Skeletal muscle satellite cell (primary cell): Measurements from ENCODE around the gene CNTN4.

Experiments
- H3K27me3 ChIP-seq: 2 replicates; pipeline ENCODE4 v1.7.0; 2013; ENCODE audit warnings: low read length; ENCODE audit not compliant: control insufficient read depth, insufficient read depth
- H3K36me3 ChIP-seq: 2 replicates; pipeline ENCODE4 v1.7.0; 2013; ENCODE audit warnings: mild to moderate bottlenecking, control low read depth, low read length; ENCODE audit not compliant: insufficient read depth
- H3K4me1 ChIP-seq: 2 replicates; pipeline ENCODE4 v1.7.0; 2013; ENCODE audit warnings: low read length; ENCODE audit not compliant: control insufficient read depth, insufficient read depth
- H3K4me2 ChIP-seq: 2 replicates; pipeline ENCODE4 v1.7.0; 2013; ENCODE audit warnings: mild to moderate bottlenecking, low read length
- H3K4me3 ChIP-seq: 2 replicates; pipeline ENCODE4 v1.7.0; 2013; ENCODE audit warnings: low read length
- H3K9ac ChIP-seq: 2 replicates; pipeline ENCODE4 v1.7.0; 2013; ENCODE audit warnings: mild to moderate bottlenecking, low read depth, low read length, moderate library complexity
- H3K9me3 ChIP-seq: replicated peaks from 2 replicates; pipeline ENCODE4 v1.7.0; 2013; ENCODE audit warnings: mild to moderate bottlenecking, control low read depth, low read length

Gene CNTN4

GRCh38 chr3:2823031-2823430, 724.4 kb downstream of the CNTN4 start:
- Histone ChIP-seq H3K9me3 (no peaks in the 10 kb centered on the region), H3K4me3 (no peak overlapping the region), H3K27me3 (no peaks in the 10 kb centered on the region), H3K4me2 (no peak overlapping the region), H3K36me3 (no peaks in the 10 kb centered on the region), H3K9ac (no peak overlapping the region), H3K4me1 (no peaks in the 10 kb centered on the region)

- no peaks in the 10 kb centered on the region for H3K4me1 ChIP-seq
- no peak overlapping the region for H3K4me2 ChIP-seq
- no peak overlapping the region for H3K9ac ChIP-seq
- no peaks in the 10 kb centered on the region for H3K36me3 ChIP-seq
- no peaks in the 10 kb centered on the region for H3K27me3 ChIP-seq
- H3K4me3 ChIP-seq, result no peak overlapping the region
- no peaks in the 10 kb centered on the region for H3K9me3 ChIP-seq
Measured at GRCh38 chr3:2823437-2824211, 725.0 kb downstream of the CNTN4 start.

- Histone ChIP-seq H3K9ac (no peak overlapping the region), H3K36me3 (no peaks in the 10 kb centered on the region), H3K4me1 (no peaks in the 10 kb centered on the region)
Measured at GRCh38 chr3:2826036-2826435, 727.4 kb downstream of the CNTN4 start.

GRCh38 chr3:2826453-2826852, 727.8 kb downstream of the CNTN4 start:
- H3K9ac ChIP-seq, result no peak overlapping the region
- H3K36me3 ChIP-seq, result no peaks in the 10 kb centered on the region

More at GRCh38 chr3:2826036-2826435, 727.4 kb downstream of the CNTN4 start:
- H3K27me3 ChIP-seq, result no peaks in the 10 kb centered on the region
- H3K4me3 ChIP-seq, result no peak overlapping the region
- no peak overlapping the region for H3K4me2 ChIP-seq
- H3K9me3 ChIP-seq, result no peaks in the 10 kb centered on the region

DNA sequence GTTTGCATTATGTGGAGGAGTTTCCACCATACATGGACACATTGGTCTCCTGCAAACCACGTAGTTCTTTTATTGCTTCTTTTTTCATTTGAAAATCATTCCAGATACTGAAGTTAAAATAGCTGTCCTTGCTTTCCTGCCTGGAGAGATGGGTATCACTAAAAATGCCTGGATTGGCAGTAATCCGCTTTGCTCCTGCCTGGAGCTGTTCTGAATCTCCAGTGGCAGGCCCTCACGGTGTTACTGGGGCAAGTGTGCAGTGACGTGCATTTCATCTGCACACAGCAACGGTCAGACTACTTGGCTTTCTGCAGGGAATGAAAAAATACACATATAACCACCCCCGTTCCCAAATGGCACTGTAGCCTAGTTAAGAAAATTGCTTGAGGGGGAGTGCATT, 738.6 kb downstream of the CNTN4 start:
- H3K27me3 ChIP-seq, result no peaks in the 10 kb centered on the region
- no peaks in the 10 kb centered on the region for H3K36me3 ChIP-seq
- H3K9me3 ChIP-seq, result no peaks in the 10 kb centered on the region
- H3K9ac ChIP-seq, result no peak overlapping the region
- H3K4me2 ChIP-seq, result no peak overlapping the region
- H3K4me3 ChIP-seq, result no peak overlapping the region
- H3K4me1 ChIP-seq, result no peaks in the 10 kb centered on the region

More at GRCh38 chr3:2826453-2826852, 727.8 kb downstream of the CNTN4 start:
- H3K4me2 ChIP-seq, result no peak overlapping the region
- no peaks in the 10 kb centered on the region for H3K4me1 ChIP-seq
- no peak overlapping the region for H3K4me3 ChIP-seq
- no peaks in the 10 kb centered on the region for H3K27me3 ChIP-seq
- H3K9me3 ChIP-seq, result no peaks in the 10 kb centered on the region

DNA sequence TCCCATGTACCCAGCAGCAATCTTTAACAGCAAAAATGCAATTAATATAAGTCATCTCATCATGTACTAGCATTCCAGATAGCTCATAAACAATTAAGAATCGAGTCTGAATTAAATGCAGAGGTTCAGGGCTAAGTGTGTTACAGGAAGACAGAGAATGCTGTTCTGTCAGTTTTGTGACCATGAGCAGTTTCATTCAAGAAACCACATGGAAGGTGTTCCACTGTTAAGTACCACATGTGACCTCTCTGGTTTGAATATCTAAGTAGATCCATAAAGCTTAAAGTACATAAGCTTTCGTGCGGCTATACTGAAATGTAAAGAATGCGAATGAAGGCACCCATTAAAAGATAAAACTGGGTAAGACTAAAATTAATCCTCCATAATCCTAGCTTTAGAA, 739.2 kb downstream of the CNTN4 start:
- no peak overlapping the region for H3K9ac ChIP-seq
- H3K4me1 ChIP-seq, result no peaks in the 10 kb centered on the region
- H3K27me3 ChIP-seq, result no peaks in the 10 kb centered on the region
- H3K4me3 ChIP-seq, result no peak overlapping the region
- H3K4me2 ChIP-seq, result no peak overlapping the region
- H3K9me3 ChIP-seq, result no peaks in the 10 kb centered on the region
- no peaks in the 10 kb centered on the region for H3K36me3 ChIP-seq

DNA sequence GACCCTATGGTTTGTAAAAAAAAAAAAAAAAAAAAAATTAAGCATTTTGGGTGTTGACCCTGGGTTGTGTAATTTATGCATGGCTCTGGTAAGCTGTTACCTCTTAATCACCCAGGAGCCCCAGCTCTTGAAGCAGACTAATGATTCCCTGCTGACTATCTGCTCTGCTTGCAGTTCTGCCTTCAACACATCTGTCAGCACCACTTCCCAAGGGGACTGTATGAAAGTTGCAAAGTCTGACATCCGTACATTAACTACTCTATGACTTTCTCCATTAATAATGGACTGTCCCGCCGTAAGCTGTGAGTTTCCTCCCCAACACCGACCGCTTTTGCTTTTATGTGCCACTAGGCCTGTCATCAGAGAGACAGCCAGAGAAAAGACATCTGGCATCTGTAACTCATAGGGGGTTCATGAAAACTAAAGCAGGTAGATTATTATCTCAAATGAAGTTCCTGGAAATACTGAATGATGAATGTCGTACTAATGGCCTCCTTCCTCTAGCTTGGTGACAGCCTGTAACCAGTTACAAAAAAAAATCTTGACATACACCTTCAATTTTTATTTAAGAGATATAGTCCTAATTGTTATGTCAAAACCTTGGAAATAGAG, 740.0 kb downstream of the CNTN4 start:
- Histone ChIP-seq H3K4me2 (no peak overlapping the region), H3K9ac (no peak overlapping the region), H3K36me3 (no peaks in the 10 kb centered on the region), H3K9me3 (no peaks in the 10 kb centered on the region), H3K4me3 (no peak overlapping the region), H3K27me3 (no peaks in the 10 kb centered on the region), H3K4me1 (no peaks in the 10 kb centered on the region)

DNA sequence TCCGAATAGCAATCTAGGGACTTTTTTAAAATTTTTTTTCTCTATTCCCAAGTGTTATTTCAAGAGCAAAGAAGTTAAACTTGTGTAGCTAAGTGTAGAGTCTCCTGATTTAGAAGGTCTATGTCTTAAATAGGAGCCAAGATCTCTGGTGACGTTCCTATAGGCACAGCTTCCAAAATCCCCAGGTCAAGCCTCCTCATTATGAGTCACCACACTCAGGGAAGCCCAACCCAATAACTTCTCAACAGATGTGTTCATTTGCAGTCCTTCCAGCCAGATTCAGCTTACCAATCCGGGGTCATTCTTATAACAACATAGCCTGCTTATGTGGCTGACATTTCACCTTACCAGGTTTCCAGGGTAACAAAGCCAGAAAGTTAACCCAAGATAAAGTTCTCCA, 741.2 kb downstream of the CNTN4 start:
- Histone ChIP-seq H3K4me3 (no peak overlapping the region), H3K4me2 (no peak overlapping the region), H3K36me3 (no peaks in the 10 kb centered on the region), H3K9me3 (no peaks in the 10 kb centered on the region), H3K4me1 (no peaks in the 10 kb centered on the region), H3K27me3 (no peaks in the 10 kb centered on the region), H3K9ac (no peak overlapping the region)

DNA sequence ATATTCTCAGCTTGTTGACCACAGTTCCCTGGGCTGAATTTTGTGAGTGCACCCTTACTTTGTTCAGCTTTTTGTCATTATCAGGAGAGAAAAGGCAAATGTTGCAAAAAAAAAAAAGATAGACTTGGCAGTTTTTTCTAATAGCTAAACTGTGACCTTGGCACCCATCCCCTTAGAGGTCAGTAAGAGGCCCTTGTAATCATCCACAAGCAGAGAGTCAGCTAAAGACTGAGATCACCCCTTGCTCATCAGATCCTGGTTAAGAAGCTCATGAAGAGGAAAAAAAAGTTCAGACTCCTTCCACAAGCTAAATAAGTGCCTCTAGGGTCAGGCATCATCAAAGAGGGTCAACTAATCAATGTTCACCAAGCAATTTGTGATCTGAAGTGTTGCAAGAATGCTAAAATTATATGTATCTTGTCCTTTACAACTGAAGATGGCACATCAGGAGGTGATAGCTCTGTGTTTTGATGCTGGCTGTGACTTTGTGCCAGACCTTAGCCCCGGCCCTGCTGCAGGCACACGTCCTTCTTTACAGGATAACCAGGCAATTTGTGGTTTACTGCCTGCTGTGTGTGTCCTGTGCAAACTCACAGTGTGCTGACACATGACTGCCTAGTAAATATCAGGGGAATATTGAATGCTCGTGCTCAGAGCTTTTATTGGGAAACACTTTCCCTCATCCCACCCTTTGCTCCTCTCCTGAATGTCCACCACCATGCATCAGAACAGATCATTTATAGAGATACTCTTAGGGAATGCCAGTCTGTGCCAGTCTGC, 748.6 kb downstream of the CNTN4 start:
- Histone ChIP-seq H3K4me3 (no peak overlapping the region), H3K27me3 (no peaks in the 10 kb centered on the region), H3K4me1 (no peaks in the 10 kb centered on the region), H3K4me2 (no peak overlapping the region), H3K36me3 (no peaks in the 10 kb centered on the region), H3K9me3 (peaks cover 8% of the 10 kb centered on the region), H3K9ac (no peak overlapping the region)

GRCh38 chr3:2849092-2849491, 750.4 kb downstream of the CNTN4 start:
- H3K9ac ChIP-seq, result no peak overlapping the region
- no peaks in the 10 kb centered on the region for H3K27me3 ChIP-seq
- H3K4me2 ChIP-seq, result no peak overlapping the region
- H3K36me3 ChIP-seq, result no peaks in the 10 kb centered on the region
- no peak overlapping the region for H3K4me3 ChIP-seq
- peaks cover 12% of the 10 kb centered on the region for H3K9me3 ChIP-seq
- no peaks in the 10 kb centered on the region for H3K4me1 ChIP-seq

DNA sequence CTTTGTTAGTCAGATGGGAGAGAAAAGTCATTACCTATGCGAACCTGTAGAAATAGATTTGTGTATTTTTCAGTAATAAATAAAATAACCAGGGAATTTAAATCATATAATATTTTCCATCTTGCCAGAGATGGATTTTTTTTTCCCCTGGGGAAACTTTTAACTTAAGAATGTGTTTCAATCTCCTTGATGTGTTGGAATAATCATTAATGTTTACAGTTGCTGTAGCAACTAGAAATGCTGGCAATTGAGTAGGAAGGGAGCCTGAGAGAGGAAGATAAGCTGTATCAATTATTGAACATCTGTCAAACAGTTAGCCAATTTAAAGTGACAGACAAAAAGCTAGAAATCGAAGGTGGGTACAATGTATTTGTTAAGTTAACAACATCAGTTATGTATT, 752.0 kb downstream of the CNTN4 start:
- Histone ChIP-seq H3K4me2 (no peak overlapping the region), H3K36me3 (no peaks in the 10 kb centered on the region)

More for the DNA sequence above, 752.0 kb downstream of the CNTN4 start:
- H3K9me3 ChIP-seq, result peaks cover 12% of the 10 kb centered on the region
- H3K4me1 ChIP-seq, result no peaks in the 10 kb centered on the region
- no peak overlapping the region for H3K9ac ChIP-seq
- no peak overlapping the region for H3K4me3 ChIP-seq
- H3K27me3 ChIP-seq, result no peaks in the 10 kb centered on the region
